Neural cell (in vitro differentiated cells): Measurements from ENCODE around the gene RELT. TPM values are rescaled to one million over a fixed set of nuclear protein-coding genes. Genes with fewer than 3 reads are reported as not detected.

Experiments used
- H2AFZ ChIP-seq: fragments of 200-600, 300-800 bp; sonication (generic), shearing (Covaris generic); 2 replicates; pipeline ENCODE4 v1.6.0; 2014; ENCODE audit warnings: low read depth, mild to moderate bottlenecking, antibody characterized with exemption, low read length, moderate library complexity
- H3F3A ChIP-seq: fragments of 200-600 bp; shearing (Covaris generic); 2 replicates; pipeline ENCODE4 v1.6.1; 2016; ENCODE audit warnings: mild to moderate bottlenecking, moderate library complexity, mixed read lengths, antibody characterized with exemption, low read length; ENCODE audit not compliant: insufficient read depth, poor library complexity, severe bottlenecking
- H3K27ac ChIP-seq: fragments of 200-600, 300-800 bp; sonication (generic), shearing (Covaris generic); 2 replicates; pipeline ENCODE4 v1.5.1; 2014; ENCODE audit warnings: mild to moderate bottlenecking, low read length, moderate library complexity
- H3K27me3 ChIP-seq: fragments of 300-800, 200-600 bp; sonication (generic), shearing (Covaris generic); 2 replicates; pipeline ENCODE4 v1.6.0; 2014; ENCODE audit warnings: mild to moderate bottlenecking, low read depth, low read length, moderate library complexity; ENCODE audit not compliant: insufficient read depth
- H3K36me3 ChIP-seq: fragments of 300-800, 200-600 bp; sonication (generic), shearing (Covaris generic); 2 replicates; pipeline ENCODE4 v1.5.1; 2014; ENCODE audit warnings: mild to moderate bottlenecking, antibody characterized with exemption, low read length, moderate library complexity; ENCODE audit not compliant: insufficient read depth
- H3K4me2 ChIP-seq: fragments of 300-800, 200-600 bp; sonication (generic), shearing (Covaris generic); 2 replicates; pipeline ENCODE4 v1.6.0; 2014; ENCODE audit warnings: mild to moderate bottlenecking, low read length
- H3K4me3 ChIP-seq: fragments of 300-800, 200-600 bp; sonication (generic), shearing (Covaris generic); 2 replicates; pipeline ENCODE4 v1.5.1; 2014; ENCODE audit warnings: mild to moderate bottlenecking, low read length, moderate library complexity
- H3K79me2 ChIP-seq: fragments of 200-600 bp; shearing (Covaris generic); replicated peaks from 2 replicates; pipeline ENCODE4 v1.6.0; 2014; ENCODE audit warnings: mild to moderate bottlenecking, low read length, moderate library complexity; ENCODE audit not compliant: insufficient read depth
- H3K9ac ChIP-seq: fragments of 300-800, 200-600 bp; sonication (generic), shearing (Covaris generic); 2 replicates; pipeline ENCODE4 v1.6.1; 2016; ENCODE audit warnings: mild to moderate bottlenecking, low read length, mixed read lengths
- H3K9me2 ChIP-seq: fragments of 200-600 bp; shearing (Covaris generic); 2 replicates; pipeline ENCODE4 v1.6.1; 2016; ENCODE audit warnings: mild to moderate bottlenecking, low read length, mixed read lengths; ENCODE audit not compliant: insufficient read depth
- H3K9me3 ChIP-seq: fragments of 200-600, 300-800 bp; sonication (generic), shearing (Covaris generic); 2 replicates; pipeline ENCODE4 v1.6.1; 2016; ENCODE audit warnings: mild to moderate bottlenecking, mixed run types, low read length, moderate library complexity, mixed read lengths
- H4K20me1 ChIP-seq: fragments of 200-600 bp; shearing (Covaris generic); 2 replicates; pipeline ENCODE4 v1.6.1; 2016; ENCODE audit warnings: mild to moderate bottlenecking, mixed run types; ENCODE audit not compliant: insufficient read depth
- EP300 ChIP-seq: fragments of 450-650 bp; conservative IDR thresholded peaks from 2 replicates; pipeline ENCODE4 v1.6.1; 2014; ENCODE audit warnings: antibody characterized with exemption, mild to moderate bottlenecking, moderate library complexity; ENCODE audit not compliant: poor library complexity, severe bottlenecking
- EZH2 ChIP-seq: fragments of 200-600, 300-800 bp; shearing (Covaris generic), sonication (generic); IDR thresholded peaks from 2 replicates; pipeline ENCODE4 v1.6.1; 2014; ENCODE audit warnings: antibody characterized with exemption, low read length, borderline replicate concordance, mild to moderate bottlenecking; ENCODE audit not compliant: insufficient read depth, poor library complexity, severe bottlenecking
- MXI1 ChIP-seq: fragments of 450-650 bp; conservative IDR thresholded peaks from 2 replicates; pipeline ENCODE4 v1.6.1; 2014; ENCODE audit warnings: antibody characterized with exemption, mild to moderate bottlenecking; ENCODE audit not compliant: poor library complexity, severe bottlenecking
- POLR2AphosphoS5 ChIP-seq: IDR thresholded peaks from 2 replicates; pipeline ENCODE4 v1.6.1; 2012
- RAD21 ChIP-seq: fragments of 450-650 bp; conservative IDR thresholded peaks from 2 replicates; pipeline ENCODE4 v1.6.1; 2014; ENCODE audit warnings: antibody characterized with exemption, mild to moderate bottlenecking, moderate library complexity
- SMC3 ChIP-seq: fragments of 450-650 bp; conservative IDR thresholded peaks from 2 replicates; pipeline ENCODE4 v1.6.1; 2014; ENCODE audit warnings: antibody characterized with exemption, mild to moderate bottlenecking, moderate library complexity; ENCODE audit not compliant: poor library complexity
- TAF1 ChIP-seq: IDR thresholded peaks from 2 replicates; pipeline ENCODE4 v1.6.1; 2012; ENCODE audit warnings: low read depth
- polyA plus RNA-seq: library from polyadenylated mRNA; depleted of rRNA; stranded (reverse); fragments of >200 nt; gene quantifications from 2 replicates; pipeline ENCODE4 v1.2.3, GENCODE V29; 2014
- TF ChIP-seq, protein P1 (sequence below): fragments of 450-650 bp; IDR thresholded peaks from 2 replicates; pipeline ENCODE4 v1.5.1; 2014; ENCODE audit warnings: antibody characterized with exemption, mild to moderate bottlenecking, moderate library complexity; ENCODE audit not compliant: poor library complexity, severe bottlenecking
- TF ChIP-seq, protein P2 (sequence below): IDR thresholded peaks from 2 replicates; pipeline ENCODE4 v1.6.1; 2012; ENCODE audit warnings: borderline replicate concordance

RELT gene
- polyA plus RNA-seq, 1 donor from 2014 or later, result 12.4 TPM

DNA sequence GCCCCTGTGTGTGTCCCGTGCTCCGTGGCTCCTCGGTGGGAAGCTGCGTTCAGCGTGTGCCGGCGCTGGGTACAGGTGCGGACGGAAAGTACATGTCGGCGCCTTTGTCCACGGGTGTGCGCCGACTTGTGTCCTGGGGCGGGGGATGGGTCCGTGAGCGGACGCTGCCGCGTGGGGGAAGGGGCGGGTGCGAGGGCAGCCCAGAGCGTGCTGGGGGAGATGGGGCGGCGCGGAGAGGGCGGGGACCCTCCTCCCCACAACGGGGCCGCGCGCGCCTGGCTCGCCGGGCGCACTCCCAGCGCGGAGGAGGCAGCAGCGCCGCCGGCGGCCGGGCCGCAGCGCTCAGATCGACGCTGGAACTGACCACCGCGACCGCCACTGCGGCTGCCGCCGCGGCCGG lies 33.6 kb upstream of the RELT start:
- Histone ChIP-seq H3K9ac (no peak overlapping the region), H4K20me1 (no peaks in the 10 kb centered on the region), H3K4me2 (no peak overlapping the region), H2AFZ (no peak overlapping the region), H3K27me3 (no peaks in the 10 kb centered on the region), H3K9me2 (no peaks in the 10 kb centered on the region), H3K79me2 (peaks cover 7% of the 10 kb centered on the region), H3F3A (no peaks in the 10 kb centered on the region), H3K27ac (no peak overlapping the region), H3K4me3 (peak overlapping the region; percentile 43), H3K36me3 (no peaks in the 10 kb centered on the region), H3K9me3 (no peaks in the 10 kb centered on the region)
- no peak for TF ChIP-seq POLR2AphosphoS5
- no peak for TF ChIP-seq MXI1
- no peak for TF ChIP-seq EZH2
- TF ChIP-seq RAD21, result no peak
- TF ChIP-seq, protein P1, sequence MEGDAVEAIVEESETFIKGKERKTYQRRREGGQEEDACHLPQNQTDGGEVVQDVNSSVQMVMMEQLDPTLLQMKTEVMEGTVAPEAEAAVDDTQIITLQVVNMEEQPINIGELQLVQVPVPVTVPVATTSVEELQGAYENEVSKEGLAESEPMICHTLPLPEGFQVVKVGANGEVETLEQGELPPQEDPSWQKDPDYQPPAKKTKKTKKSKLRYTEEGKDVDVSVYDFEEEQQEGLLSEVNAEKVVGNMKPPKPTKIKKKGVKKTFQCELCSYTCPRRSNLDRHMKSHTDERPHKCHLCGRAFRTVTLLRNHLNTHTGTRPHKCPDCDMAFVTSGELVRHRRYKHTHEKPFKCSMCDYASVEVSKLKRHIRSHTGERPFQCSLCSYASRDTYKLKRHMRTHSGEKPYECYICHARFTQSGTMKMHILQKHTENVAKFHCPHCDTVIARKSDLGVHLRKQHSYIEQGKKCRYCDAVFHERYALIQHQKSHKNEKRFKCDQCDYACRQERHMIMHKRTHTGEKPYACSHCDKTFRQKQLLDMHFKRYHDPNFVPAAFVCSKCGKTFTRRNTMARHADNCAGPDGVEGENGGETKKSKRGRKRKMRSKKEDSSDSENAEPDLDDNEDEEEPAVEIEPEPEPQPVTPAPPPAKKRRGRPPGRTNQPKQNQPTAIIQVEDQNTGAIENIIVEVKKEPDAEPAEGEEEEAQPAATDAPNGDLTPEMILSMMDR, result no peak
- TF ChIP-seq, protein P2, sequence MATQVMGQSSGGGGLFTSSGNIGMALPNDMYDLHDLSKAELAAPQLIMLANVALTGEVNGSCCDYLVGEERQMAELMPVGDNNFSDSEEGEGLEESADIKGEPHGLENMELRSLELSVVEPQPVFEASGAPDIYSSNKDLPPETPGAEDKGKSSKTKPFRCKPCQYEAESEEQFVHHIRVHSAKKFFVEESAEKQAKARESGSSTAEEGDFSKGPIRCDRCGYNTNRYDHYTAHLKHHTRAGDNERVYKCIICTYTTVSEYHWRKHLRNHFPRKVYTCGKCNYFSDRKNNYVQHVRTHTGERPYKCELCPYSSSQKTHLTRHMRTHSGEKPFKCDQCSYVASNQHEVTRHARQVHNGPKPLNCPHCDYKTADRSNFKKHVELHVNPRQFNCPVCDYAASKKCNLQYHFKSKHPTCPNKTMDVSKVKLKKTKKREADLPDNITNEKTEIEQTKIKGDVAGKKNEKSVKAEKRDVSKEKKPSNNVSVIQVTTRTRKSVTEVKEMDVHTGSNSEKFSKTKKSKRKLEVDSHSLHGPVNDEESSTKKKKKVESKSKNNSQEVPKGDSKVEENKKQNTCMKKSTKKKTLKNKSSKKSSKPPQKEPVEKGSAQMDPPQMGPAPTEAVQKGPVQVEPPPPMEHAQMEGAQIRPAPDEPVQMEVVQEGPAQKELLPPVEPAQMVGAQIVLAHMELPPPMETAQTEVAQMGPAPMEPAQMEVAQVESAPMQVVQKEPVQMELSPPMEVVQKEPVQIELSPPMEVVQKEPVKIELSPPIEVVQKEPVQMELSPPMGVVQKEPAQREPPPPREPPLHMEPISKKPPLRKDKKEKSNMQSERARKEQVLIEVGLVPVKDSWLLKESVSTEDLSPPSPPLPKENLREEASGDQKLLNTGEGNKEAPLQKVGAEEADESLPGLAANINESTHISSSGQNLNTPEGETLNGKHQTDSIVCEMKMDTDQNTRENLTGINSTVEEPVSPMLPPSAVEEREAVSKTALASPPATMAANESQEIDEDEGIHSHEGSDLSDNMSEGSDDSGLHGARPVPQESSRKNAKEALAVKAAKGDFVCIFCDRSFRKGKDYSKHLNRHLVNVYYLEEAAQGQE, result no peak
- TF ChIP-seq SMC3, result no peak
- no peak for TF ChIP-seq TAF1
- TF ChIP-seq EP300, result no peak

DNA sequence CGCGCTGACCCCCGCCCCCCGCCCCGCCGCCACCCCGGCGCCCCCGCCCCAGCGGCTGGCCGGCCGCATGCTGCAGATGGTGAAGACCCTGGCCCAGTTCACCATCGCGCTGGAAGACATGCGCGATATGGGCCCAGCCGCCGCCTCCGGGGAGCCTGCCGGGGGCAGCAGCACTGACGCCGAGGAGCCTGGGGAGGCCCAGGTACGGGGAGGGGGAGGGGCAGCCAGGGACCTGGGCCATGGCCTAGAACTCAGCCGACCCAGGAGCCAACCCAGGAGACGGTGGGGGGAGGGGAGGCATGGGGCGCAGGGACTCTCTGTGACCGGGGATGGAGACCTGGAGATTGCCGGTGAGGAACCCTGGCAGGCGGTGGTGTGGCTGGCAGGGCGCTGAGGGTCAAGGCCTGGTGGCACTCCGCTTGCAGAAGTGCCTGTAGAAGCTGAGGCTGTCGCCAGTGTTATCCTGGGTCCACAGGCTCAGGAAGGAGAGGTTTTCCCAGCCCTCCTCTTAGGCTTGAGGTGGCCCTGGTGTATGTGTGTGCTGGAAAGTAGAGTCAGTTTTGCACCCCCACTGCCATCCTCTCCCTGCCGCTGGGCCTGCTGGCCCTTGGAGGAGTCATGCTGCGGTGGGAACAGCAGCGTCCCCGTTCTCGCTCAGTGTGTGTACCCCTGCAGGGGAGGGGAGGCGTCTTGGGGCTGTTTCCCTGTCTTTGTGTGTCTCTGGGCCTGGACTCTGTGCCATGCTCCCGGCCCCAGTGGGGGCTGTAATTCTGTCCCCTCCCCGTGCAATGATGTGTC lies 32.9 kb upstream of the RELT start:
- H3K9me3 ChIP-seq, result no peaks in the 10 kb centered on the region
- peak overlapping the region; percentile 52 for H3K4me3 ChIP-seq
- peak overlapping the region; percentile 65 for H3K9ac ChIP-seq
- peak overlapping the region; percentile 74 for H3K27ac ChIP-seq
- H3K4me2 ChIP-seq, result peak overlapping the region; percentile 39
- H3K9me2 ChIP-seq, result no peaks in the 10 kb centered on the region
- H3F3A ChIP-seq, result no peaks in the 10 kb centered on the region
- H4K20me1 ChIP-seq, result no peaks in the 10 kb centered on the region
- TF ChIP-seq SMC3, result no peak
- TF ChIP-seq, protein P2, result no peak
- TF ChIP-seq EP300, result no peak
- H3K27me3 ChIP-seq, result no peaks in the 10 kb centered on the region
- peak overlapping the region; percentile 21 for H2AFZ ChIP-seq
- H3K79me2 ChIP-seq, result peaks cover 7% of the 10 kb centered on the region
- no peaks in the 10 kb centered on the region for H3K36me3 ChIP-seq
